Stimulated activated CD8-positive, alpha-beta memory T cell treated with anti-CD3 and anti-CD28 coated beads, Interleukin-2, amount 100 ng/mL, for 48 hours (primary cell): Measurements from ENCODE around the gene OR2T34.
A peak's percentile ranks its signal among the peaks of the same experiment; 100 is the strongest.
"Not testable (repeated sequence)": the region's sequence is repeated elsewhere in the genome, so short reads cannot be mapped to it uniquely, and the experiment has no call there.

Experiments
- DNase-seq, 2 donors: peaks; one replicate each; pipeline ENCODE4 v3.0.0-alpha.2; 2020; ENCODE audit warnings: low read depth in 2 of 2

The OR2T34 gene, protein sequence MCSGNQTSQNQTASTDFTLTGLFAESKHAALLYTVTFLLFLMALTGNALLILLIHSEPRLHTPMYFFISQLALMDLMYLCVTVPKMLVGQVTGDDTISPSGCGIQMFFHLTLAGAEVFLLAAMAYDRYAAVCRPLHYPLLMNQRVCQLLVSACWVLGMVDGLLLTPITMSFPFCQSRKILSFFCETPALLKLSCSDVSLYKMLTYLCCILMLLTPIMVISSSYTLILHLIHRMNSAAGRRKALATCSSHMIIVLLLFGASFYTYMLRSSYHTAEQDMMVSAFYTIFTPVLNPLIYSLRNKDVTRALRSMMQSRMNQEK

DNA sequence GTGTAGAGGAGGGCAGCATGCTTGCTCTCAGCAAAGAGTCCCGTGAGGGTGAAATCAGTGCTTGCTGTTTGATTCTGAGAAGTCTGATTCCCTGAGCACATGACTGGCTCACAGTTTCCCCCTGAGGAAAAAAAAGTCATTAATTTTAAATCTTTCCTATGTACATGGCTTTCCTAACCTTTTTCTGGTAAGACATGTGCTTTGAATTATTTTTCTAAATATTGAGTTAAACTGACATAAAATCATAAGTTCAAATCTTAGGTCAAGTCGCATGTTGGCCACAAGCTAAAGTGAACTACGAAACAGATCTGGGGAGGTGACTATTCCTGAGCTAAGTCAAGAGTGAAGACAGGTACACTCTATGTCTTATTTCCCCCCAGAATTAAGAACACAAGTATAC, at the start of gene OR2T34:
Gene OR2T34, minus strand, starts transcription at position 101 of the 400 bp plus-strand sequence. Its CDS starts 0 bp downstream, at position 101.
- DNase-seq = not testable (repeated sequence)

DNA sequence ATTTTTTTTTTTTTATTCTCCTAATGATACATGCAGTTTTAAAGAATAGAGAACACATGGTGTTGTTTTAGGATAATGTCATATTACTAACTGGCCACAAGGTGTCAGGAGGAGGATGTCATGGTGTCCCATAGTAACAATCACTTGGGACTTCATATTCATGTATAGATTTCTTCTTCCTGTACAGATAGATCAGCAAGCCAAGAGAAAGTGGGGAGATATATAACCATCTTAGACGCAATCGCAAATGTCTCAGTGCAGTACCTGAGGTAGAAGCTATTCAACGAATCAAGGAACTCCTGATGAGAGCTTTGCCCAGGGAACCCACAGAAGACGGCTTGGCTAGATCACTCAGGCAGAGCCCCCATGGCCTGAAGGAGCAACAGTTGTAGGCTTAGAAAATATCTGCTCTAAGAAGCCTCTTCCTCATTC, 48.0 kb upstream of the OR2T34 start:
- DNase-seq = no peak

DNA sequence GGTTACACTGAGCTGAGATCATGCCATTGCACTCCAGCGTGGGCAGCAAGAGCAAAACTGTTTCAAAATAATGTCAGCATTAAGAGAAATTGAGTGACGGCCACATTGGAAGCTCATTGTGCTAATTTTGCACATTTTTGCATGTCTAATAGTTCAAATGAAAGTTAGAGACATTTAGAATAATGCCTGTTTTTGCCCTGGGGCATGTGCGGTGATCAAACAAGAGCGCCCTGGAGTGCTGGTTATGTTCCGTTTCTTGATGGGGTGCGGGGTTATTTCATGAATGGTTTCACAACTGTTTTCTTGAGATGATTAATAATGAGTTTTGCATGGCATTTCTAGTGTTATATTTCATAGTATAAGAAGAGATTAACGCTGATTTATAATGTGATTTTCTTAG, 47.2 kb upstream of the OR2T34 start:
- no peak for DNase-seq

DNA sequence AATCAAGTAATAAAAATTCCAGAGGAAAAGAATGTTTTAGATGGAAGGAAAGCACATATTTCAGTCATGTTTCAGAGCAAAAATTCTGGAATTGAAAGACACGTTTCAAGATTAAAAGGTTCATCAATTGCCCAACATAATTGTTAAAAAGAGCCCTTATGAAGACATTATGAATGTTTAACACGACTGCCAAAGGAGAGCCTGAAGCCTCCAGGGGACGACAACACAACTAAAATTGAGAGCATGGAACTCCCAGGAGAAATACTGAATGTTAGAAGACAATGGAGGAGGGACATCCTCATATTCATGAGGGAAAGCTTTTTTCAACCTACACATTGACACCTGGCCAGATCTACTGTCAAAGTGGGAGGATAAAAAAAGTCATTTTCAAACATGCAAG, 44.3 kb upstream of the OR2T34 start:
- peak; percentile 38 to 39 for DNase-seq

DNA sequence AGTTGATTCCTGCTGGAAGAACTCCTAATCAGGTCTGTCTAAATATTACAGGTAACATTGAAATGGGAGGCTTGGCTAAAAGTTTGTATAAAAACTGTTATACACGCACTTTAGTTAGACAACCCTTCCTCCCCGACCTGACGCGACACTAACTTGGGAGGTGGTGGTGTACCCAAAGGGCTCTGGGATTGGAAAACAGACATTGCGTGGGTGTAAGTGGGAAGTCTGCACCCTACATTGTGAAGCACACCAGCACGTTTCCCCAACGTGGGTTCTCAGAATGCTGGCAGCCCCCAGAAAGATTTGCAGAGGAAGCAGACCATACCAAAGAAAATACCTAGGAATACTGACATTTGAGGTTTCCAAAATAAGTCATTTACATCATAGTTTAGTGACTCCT, 43.6 kb upstream of the OR2T34 start:
- no peak for DNase-seq

GRCh38 chr1:248613742-248614141, 39.2 kb upstream of the OR2T34 start:
- DNase-seq = no peak

DNA sequence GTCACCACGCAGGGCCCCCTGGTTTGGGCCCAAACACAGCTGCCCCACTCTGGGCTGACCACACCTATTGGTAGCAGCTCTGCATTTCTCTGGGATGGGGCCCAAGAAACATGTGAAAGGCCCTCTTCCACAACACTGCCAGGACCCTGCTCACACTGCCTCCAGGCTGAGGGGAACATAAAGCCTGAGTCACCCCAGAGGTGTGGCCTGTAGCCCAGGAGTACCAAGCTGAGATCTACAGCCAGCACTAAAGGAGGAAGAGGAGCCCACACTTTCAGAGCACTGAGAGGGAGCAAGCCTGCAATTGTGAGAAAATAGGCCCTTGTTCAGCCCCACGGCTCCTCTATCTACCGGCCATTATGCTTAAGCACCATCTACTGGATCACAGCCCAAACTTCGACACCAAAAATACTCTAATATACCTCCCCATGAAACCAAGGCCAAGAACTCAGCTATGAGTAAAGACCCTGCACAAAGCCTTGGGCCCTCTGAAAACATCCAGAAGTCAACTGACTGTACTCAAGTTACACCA, 37.4 kb upstream of the OR2T34 start:
- peak; percentile 2 to 11 for DNase-seq

- no peak for DNase-seq
Measured at GRCh38 chr1:248610301-248610700, 35.7 kb upstream of the OR2T34 start.

- no peak for DNase-seq
Measured at GRCh38 chr1:248599396-248599795, 24.8 kb upstream of the OR2T34 start.

- DNase-seq = no peak
Measured at GRCh38 chr1:248597589-248597988, 23.0 kb upstream of the OR2T34 start, which contains the start of gene OR2T10. OR2T10 (minus strand) TSS chr1:248597700; CDS start chr1:248593768, 3,932 bp downstream.

DNA sequence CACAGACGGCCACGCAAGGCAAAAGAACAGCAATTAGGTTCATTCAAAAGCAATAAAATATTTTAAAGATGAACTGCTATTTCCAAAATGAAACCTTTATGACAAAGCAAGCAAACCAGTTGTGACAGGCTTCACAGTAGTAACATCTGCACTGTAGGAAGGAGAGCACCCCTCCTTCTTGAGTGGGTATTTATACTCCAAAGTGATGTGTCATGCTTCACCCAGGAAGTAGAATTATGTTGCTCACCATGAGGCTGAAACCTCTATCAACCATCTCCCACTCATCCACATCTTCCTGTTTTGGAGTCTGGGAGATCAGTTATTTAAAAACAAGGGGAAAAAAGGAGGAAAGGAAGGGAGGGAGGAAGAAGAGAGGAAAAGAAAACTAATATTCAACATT, 22.1 kb upstream of the OR2T34 start:
- no peak for DNase-seq

DNA sequence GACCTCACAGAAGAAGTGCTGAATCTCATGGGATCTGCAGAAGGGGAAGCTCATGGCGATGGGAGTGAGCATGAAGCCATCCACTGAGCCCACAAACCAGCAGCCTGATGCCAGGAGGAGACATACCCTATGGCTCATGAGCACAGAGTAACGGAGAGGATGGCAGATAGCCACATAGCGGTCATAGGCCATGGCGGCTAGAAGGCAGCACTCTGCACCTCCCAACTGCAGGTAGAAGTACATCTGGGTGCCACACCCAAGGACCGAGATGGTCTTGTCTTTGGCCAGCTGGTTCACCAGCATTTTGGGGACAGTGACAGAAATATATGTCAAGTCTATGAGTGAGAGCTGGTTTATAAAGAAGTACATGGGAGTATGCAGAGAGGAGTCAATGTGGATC, 18.7 kb upstream of the OR2T34 start:
- no peak for DNase-seq

GRCh38 chr1:248592655-248593054, 18.1 kb upstream of the OR2T34 start:
- DNase-seq = no peak

DNA sequence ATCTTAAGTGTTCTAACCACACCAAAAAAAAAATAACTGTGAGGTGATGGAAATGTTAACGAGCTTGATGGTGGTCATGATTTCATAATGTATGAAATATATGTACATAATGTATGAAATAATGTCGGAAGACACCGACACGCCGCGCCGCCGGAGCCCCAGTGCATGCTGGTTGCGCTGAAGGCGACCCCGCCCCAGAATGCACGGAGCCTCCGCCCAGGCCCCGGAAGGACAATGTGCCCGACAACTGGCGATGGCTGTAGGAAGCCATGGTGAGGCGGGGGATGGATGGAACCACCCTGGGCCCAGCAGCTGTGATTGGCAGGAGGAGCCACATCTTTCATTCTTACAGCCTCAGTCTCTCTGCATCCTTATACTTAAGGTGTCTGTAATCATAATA, 15.5 kb upstream of the OR2T34 start:
- DNase-seq = no peak

GRCh38 chr1:248589334-248589733, 14.8 kb upstream of the OR2T34 start:
- DNase-seq = no peak

GRCh38 chr1:248585266-248585665, 10.7 kb upstream of the OR2T34 start:
- DNase-seq = no peak

DNA sequence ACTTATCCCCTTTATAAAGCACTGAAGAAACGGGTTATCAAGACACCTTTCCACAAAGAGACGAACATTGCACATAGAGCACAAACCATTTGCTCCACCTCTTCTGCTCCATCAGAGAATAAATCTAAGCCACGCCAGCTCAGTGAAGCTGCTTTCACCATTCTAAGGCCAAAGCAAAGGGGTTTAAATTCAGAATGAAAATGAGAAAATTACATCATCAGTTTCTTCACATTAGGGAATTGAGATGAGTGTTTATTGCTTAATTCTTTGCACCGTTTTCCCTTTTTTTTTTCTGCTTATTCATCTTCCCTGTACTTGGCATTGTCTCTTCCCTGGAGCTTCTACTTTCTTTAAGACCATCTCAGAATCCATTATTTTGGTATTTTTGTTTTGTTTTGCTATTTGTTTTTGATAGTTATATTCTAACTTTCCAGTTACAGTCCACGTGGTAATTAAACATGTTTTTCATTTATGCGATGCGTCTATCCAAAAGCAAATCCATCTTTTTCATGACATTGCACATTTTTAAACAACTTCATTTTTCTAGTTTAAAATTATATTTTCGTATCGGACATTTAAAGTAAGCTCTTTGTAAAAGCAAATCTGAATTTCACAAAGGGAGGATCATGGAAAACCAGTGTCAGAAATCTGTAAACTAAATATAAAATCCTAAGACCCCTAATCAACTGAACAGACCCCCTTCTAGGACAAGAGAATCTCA, 1.9 kb upstream of the OR2T34 start:
- DNase-seq = no peak

GRCh38 chr1:248573856-248574255, 701 bp downstream of the OR2T34 start:
- DNase-seq = not testable (repeated sequence)

DNA sequence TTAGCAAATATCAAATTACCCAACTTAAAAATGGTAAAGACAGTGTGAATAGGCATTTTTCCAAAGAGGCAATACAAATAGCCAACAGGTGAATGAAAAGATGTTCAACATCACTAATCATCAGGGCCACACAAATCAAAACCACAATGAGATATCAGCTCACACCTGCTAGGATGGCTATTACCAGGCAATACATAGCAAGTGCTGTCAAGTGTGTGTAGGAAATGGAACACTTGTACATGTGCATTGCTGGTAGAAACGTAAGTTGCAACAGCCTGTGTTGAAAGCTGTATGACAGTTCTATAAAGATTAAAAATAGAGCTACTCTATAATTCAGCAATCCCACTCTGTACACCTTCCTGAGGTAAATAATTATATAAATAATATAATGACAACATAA, 2.5 kb downstream of the OR2T34 start:
- DNase-seq = not testable (repeated sequence)

GRCh38 chr1:248570811-248571210, 3.7 kb downstream of the OR2T34 start:
- not testable (repeated sequence) for DNase-seq

DNA sequence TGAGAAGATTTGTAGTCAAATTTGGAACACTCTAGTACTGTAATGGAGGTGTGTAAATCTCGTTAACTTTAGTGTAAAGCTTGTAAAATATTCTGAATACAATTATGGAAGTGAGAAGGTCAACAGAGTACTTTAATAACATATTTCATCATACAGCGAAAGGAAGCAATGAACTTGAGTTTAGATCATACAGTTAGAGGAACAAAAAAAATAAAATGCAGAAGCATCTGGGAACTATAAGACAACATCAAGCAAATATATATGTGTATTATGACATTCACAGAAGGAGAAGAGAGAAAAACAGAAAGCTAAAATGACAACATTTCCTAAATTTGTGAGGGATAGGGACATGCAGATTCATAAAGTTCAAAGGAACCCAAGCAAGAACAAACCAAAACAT, 5.5 kb downstream of the OR2T34 start:
- not testable (repeated sequence) for DNase-seq

DNA sequence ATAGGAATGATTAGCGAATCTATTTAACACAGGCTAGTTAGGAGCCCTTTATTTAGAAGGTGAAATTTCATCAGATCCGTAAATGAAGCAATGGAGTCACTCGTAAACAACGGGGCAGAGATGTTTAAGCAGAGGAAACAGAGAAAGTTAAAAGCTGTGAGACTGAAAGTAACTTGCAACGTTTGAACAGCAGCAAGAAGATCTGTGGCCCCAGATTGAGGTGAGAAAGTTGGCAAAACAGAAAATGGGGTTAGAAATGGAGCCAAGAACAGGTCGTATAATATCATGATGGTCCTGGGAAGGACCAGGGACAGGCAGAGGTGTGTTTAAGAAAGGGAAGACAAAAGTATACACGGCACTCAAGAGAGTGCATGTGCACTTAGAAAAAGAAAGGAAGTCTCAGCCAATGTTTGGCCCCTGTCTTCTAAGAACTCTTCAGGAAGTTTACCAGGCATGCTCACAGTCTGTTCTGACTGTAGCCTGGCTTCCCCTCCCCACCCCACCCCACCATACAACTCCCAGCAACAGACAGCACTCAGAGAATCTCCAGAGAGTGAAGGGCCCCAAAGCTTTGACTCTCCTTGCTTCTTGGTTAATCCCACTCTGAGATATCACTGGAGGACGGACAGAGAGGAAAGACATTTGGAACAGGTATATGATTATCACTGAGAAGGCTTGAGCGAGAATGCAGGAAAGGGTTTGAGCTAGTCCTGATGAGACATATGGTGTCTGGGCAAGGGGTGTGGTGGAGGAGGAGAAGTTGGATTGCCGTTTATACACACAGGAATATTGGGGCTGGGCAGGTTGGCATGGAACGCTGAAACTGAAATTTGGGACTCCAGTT, 8.8 kb downstream of the OR2T34 start:
- not testable (repeated sequence) for DNase-seq
